GM13976 (cell line): ENCODE measurements around the gene EVI5L.
"Not testable (repeated sequence)": the region's sequence is repeated elsewhere in the genome, so short reads cannot be mapped to it uniquely, and the experiment has no call there.

ENCODE experiments used
- DNase-seq: peaks from one replicate; pipeline ENCODE4 v3.0.0; 2012; ENCODE audit warnings: low spot score
- in situ Hi-C: fragments of 300-500 bp; cut with MboI; formaldehyde crosslinking; loops from one replicate; pipeline ENCODE4 v1.12.0; 2022; ENCODE audit warnings: low sequenced_read_pairs, mixed read lengths, inconsistent platforms; ENCODE audit not compliant: unreplicated experiment
- TF ChIP-seq, protein P1 (sequence below): IDR thresholded peaks from 2 replicates; pipeline ENCODE4 v1.5.1; 2012; ENCODE audit warnings: borderline replicate concordance, mild to moderate bottlenecking; ENCODE audit not compliant: insufficient read depth; ENCODE audit errors: extremely low read depth, missing control alignments, control extremely low read depth

The EVI5L gene

DNA sequence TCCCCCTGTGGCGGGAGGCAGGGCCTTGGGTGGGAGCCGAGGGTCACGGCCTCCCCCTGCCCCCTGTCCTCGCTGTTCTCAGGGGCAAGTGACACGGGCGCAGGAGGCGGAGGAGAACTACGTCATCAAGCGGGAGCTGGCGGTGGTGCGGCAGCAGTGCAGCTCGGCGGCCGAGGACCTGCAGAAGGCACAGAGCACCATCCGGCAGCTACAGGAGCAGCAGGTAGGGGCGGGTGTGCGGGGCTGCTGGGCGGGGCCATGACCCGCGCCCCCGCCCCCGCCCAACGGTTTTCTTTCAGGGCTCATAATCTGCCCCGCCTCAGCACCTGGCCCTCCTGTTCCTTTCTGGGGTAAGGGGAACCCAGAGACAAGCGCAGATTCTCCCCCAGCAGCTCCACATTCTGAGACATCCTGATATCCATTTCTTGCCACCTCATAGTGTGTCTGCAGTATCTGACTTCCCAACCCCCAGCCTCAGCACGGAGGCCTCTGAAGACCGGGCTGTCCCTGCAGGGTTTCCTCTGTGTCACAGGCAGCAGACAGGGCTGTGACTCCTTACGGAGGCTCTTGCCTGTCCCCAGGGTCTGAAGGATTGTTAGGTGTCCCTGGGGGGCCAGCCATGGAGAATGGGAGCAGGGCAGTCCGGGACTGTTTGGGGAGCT, 28.2 kb downstream of the EVI5L start:
- peak; percentile 69 for DNase-seq
- TF ChIP-seq, protein P1, sequence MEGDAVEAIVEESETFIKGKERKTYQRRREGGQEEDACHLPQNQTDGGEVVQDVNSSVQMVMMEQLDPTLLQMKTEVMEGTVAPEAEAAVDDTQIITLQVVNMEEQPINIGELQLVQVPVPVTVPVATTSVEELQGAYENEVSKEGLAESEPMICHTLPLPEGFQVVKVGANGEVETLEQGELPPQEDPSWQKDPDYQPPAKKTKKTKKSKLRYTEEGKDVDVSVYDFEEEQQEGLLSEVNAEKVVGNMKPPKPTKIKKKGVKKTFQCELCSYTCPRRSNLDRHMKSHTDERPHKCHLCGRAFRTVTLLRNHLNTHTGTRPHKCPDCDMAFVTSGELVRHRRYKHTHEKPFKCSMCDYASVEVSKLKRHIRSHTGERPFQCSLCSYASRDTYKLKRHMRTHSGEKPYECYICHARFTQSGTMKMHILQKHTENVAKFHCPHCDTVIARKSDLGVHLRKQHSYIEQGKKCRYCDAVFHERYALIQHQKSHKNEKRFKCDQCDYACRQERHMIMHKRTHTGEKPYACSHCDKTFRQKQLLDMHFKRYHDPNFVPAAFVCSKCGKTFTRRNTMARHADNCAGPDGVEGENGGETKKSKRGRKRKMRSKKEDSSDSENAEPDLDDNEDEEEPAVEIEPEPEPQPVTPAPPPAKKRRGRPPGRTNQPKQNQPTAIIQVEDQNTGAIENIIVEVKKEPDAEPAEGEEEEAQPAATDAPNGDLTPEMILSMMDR = no peak
- in situ Hi-C loops = no loop called here

- in situ Hi-C loops, DNase-seq: not testable (repeated sequence)
Measured at GRCh38 chr19:7859087-7859486, 29.1 kb downstream of the EVI5L start.

DNA sequence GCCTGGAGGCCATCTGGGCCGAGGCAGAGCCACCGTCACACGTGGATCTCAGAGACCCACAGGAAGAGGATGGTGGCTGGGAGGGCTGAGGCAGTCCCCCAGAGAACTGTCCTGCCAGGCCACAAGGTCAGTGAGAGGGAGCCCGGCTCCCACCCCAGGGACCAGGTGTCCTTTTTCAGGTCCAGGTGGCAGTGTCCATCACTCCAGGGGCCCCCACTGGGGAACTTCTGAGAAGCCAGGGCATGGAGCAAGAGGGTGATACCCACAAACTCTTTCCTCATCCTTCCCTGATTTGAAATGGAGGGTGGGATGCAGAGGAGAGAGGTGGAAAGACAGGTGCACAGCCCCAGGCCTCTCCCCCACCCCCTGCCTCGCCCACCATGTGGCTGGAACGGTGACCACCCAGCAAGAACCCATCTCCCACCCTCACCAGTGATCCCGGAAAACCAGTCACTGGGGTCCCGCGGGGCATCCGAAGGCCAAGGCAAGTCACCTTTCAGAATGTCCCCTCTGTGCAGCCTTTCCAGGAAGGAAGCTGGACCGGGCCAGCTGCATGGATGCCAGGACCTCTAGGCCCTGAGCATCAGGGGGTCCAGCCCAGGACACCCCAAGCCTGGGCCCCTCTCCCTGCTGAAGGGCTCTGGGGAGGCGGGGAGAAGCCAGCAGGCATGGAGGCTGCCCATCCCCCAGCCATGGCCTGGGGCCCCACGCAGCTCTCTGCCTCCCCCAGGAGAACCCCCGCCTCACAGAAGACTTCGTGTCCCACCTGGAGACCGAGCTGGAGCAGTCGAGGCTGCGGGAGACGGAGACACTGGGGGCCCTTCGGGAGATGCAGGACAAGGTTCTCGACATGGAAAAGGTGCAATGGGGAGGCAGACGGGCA, 30.1 kb downstream of the EVI5L start:
- TF ChIP-seq, protein P1 = no peak
- no peak for DNase-seq
- in situ Hi-C loops = no loop called here

DNA sequence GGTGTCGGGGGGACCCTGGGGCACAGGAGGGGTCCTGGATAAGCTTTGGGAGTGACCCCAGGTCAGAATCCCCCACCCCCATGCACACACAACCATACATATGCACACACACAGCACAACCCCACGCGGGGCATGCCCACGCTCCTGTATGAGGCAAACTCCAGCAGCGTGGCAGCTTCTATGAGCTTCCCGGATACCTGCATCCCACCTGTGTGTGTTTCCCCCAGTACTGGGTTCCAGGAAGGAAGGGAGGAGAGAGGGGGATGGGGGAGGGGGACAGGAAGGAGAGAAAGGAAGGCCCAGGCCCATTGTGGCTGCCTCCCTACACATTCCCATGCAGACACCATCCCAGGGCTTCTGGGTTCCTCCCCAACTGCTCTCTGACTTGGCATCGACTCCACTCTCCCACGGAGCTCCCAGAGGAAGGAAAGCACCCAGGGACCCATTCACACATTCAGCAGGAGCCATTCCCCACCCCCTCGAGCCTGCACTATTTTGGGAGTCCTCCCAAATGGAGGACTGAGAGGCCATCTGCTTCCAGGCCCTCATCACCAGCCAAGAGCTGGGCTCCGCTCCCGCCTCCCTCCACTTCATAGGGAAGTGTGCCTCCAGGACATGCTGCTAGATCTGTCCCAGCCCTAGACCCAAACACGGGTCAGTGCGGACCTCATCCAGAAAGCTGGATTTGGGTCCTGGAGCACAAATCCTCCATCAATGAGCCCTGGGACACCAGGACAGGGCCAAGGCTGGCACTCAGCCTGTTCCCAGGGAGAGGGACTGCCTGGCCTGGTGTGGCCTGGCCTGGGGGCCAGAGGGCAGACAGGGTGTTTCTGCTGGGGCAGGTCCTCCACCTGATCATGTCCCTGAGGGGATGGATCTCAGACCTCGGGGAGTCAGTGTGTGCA, 30.9 kb downstream of the EVI5L start:
- no peak for DNase-seq
- TF ChIP-seq, protein P1 = no peak
- in situ Hi-C loops = no loop called here

GRCh38 chr19:7861619-7862412, 31.8 kb downstream of the EVI5L start:
- TF ChIP-seq, protein P1 = no peak
- no peak for DNase-seq
- in situ Hi-C loops = no loop called here

DNA sequence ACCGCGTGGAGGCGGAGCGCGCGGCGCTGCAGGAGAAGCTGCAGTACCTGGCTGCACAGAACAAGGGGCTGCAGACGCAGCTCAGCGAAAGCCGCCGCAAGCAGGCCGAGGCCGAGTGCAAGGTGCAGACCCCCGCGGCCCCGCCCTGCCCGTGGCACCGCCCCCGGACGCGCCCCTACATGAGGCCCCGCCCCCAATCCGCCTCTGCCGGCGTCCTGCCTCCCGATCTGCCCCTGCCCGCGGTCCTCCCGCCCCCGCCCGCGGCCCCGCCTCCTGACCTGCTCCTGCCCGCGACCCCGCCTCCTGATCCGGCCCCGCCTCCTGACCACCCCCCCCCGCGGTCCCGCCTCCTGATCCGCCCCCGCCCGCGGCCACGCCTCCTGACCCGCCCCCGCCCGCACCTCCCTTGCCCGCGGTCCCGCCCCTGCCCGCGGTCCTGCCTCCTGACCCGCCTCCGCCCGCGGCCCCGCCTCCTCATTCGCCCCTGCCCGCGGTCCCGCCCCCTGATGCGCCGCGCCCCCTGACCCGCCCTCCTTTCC, 32.5 kb downstream of the EVI5L start:
- peak; percentile 92 for DNase-seq
- in situ Hi-C loops = no loop called here
- TF ChIP-seq, protein P1 = no peak
